Mesendoderm (in vitro differentiated cells): ENCODE results near the gene CPNE7.

Experiments
- DNase-seq: peaks from one replicate; pipeline ENCODE4 v3.0.0; 2013
- H2AK5ac ChIP-seq: 2 replicates; pipeline ENCODE4 v1.6.1; 2013; ENCODE audit warnings: low read length, inconsistent platforms
- H2BK120ac ChIP-seq: 2 replicates; pipeline ENCODE4 v1.6.1; 2013; ENCODE audit warnings: low read depth, mild to moderate bottlenecking, low read length, moderate library complexity, mixed read lengths
- H2BK15ac ChIP-seq: replicated peaks from 2 replicates; pipeline ENCODE4 v1.6.1; 2013; ENCODE audit warnings: low read depth, mild to moderate bottlenecking, moderate library complexity
- H2BK5ac ChIP-seq: 2 replicates; pipeline ENCODE4 v1.6.1; 2013; ENCODE audit warnings: low read length, inconsistent platforms
- H3K18ac ChIP-seq: 2 replicates; pipeline ENCODE4 v1.6.1; 2013; ENCODE audit warnings: mild to moderate bottlenecking, low read length, mixed read lengths
- H3K23ac ChIP-seq: one replicate; pipeline ENCODE4 v1.6.1; 2013; ENCODE audit warnings: low read length
- H3K27ac ChIP-seq: 2 replicates; pipeline ENCODE4 v1.5.1; 2013; ENCODE audit warnings: low read depth, mild to moderate bottlenecking, inconsistent platforms, low read length, moderate library complexity
- H3K27me3 ChIP-seq: 2 replicates; pipeline ENCODE4 v1.6.1; 2013; ENCODE audit warnings: low read length, control low read depth, mild to moderate bottlenecking, inconsistent platforms; ENCODE audit not compliant: insufficient read depth, poor library complexity
- H3K36me3 ChIP-seq: 2 replicates; pipeline ENCODE4 v1.6.1; 2013; ENCODE audit warnings: low read length, inconsistent platforms; ENCODE audit not compliant: control insufficient read depth, insufficient read depth
- H3K4ac ChIP-seq: one replicate; pipeline ENCODE4 v1.6.1; 2013; ENCODE audit warnings: low read depth, mild to moderate bottlenecking, low read length, moderate library complexity
- H3K4me1 ChIP-seq: 2 replicates; pipeline ENCODE4 v1.6.1; 2013; ENCODE audit warnings: low read depth, low read length, inconsistent platforms; ENCODE audit not compliant: control insufficient read depth
- H3K4me2 ChIP-seq: 2 replicates; pipeline ENCODE4 v1.6.1; 2013; ENCODE audit warnings: low read length
- H3K4me3 ChIP-seq: 2 replicates; pipeline ENCODE4 v1.5.1; 2013; ENCODE audit warnings: mild to moderate bottlenecking, low read length
- H3K56ac ChIP-seq: one replicate; pipeline ENCODE4 v1.6.1; 2013; ENCODE audit warnings: low read length
- H3K79me1 ChIP-seq: 2 replicates; pipeline ENCODE4 v1.6.1; 2013; ENCODE audit warnings: low read length, inconsistent platforms
- H3K79me2 ChIP-seq: 2 replicates; pipeline ENCODE4 v1.6.1; 2013; ENCODE audit warnings: mild to moderate bottlenecking, low read length; ENCODE audit not compliant: control insufficient read depth, insufficient read depth
- H3K9ac ChIP-seq: 2 replicates; pipeline ENCODE4 v1.6.1; 2013; ENCODE audit warnings: low read length, inconsistent platforms
- H4K5ac ChIP-seq: one replicate; pipeline ENCODE4 v1.6.1; 2013; ENCODE audit warnings: low read length
- H4K8ac ChIP-seq: one replicate; pipeline ENCODE4 v1.6.1; 2013; ENCODE audit warnings: low read depth, mild to moderate bottlenecking, control low read depth, low read length, moderate library complexity
- WGBS: extraction: QIAGEN DNeasy Blood & Tissue Kit; methylation state at CpG from one replicate; pipeline ENCODE4 v1.1.7; 2013; ENCODE audit warnings: low lambda C conversion rate, missing lambda C conversion rate; ENCODE audit not compliant: insufficient coverage; ENCODE audit errors: extremely low coverage; 5-methylcytosine and 5-hydroxymethylcytosine counted together

CPNE7 gene

DNA sequence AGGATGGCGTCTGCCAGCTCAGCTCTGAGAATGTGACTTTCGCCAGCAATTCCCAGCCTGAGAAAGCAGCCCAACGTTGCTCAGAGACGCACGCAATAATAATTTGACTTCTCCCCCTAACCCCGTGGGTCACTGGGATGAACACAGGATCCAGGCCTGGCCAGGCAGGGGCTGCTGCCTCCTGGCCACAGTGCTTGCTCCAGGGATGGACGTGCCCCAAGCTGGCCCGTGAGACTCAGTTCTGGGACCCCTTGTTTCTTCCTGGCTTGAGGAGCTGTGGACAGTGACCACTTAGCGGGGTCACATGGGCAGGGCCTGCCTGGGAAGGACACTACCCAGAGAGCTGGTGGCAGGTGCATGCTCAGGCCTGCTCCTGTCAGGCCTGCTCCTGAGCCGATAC is 24.3 kb downstream of the CPNE7 start:
- H3K27me3 ChIP-seq = no peaks in the 10 kb centered on the region
- H4K8ac ChIP-seq = no peak overlapping the region
- no peaks in the 10 kb centered on the region for H3K36me3 ChIP-seq
- H2BK5ac ChIP-seq = no peak overlapping the region
- no peak overlapping the region for H3K23ac ChIP-seq
- H3K4ac ChIP-seq = no peak overlapping the region
- no peak overlapping the region for H3K27ac ChIP-seq
- no peak overlapping the region for H3K18ac ChIP-seq
- no peak overlapping the region for H2AK5ac ChIP-seq
- H2BK120ac ChIP-seq = no peak overlapping the region
- DNase-seq = no peak
- no peak overlapping the region for H2BK15ac ChIP-seq
- H3K79me2 ChIP-seq = no peaks in the 10 kb centered on the region
- no CpG with 5 or more reads among the region's 10 CpGs for WGBS
- H4K5ac ChIP-seq = no peak overlapping the region
- H3K9ac ChIP-seq = no peak overlapping the region
- H3K4me1 ChIP-seq = peaks cover 3% of the 10 kb centered on the region
- H3K4me2 ChIP-seq = no peak overlapping the region
- H3K56ac ChIP-seq = no peak overlapping the region
- H3K79me1 ChIP-seq = no peaks in the 10 kb centered on the region
- no peak overlapping the region for H3K4me3 ChIP-seq

DNA sequence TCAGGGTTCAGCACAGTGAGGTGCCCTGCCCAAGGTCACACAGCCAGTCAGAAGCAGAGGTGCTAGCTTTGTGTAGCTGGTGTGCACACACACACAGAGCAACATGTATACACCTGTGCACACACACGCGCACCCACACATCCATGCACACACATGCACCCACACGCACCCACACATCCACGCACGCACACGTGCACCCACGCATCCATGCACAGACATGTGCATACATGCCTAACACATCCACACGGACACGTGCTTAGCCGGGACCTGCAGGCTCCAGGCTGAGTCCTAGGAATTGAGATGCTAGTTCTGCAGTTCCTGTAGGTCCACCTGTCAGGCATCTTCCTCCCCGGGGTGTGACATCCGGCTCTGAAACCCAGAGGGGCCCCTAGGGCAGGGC is 24.9 kb downstream of the CPNE7 start:
- H2BK120ac ChIP-seq = no peak overlapping the region

GRCh38 chr16:89600956-89601355 is 25.4 kb downstream of the CPNE7 start:
- no peak overlapping the region for H4K8ac ChIP-seq
- no peaks in the 10 kb centered on the region for H3K27me3 ChIP-seq
- H3K4me2 ChIP-seq = no peak overlapping the region
- no peak overlapping the region for H2BK120ac ChIP-seq
- H3K4me3 ChIP-seq = no peak overlapping the region
- no peak for DNase-seq
- no peak overlapping the region for H2BK15ac ChIP-seq
- H2AK5ac ChIP-seq = no peak overlapping the region
- no peaks in the 10 kb centered on the region for H3K79me2 ChIP-seq
- no peak overlapping the region for H3K56ac ChIP-seq
- no peak overlapping the region for H3K18ac ChIP-seq
- no CpG with 5 or more reads among the region's 8 CpGs for WGBS
- H3K27ac ChIP-seq = no peak overlapping the region
- H4K5ac ChIP-seq = no peak overlapping the region
- H3K79me1 ChIP-seq = no peaks in the 10 kb centered on the region
- no peaks in the 10 kb centered on the region for H3K36me3 ChIP-seq
- H3K4ac ChIP-seq = no peak overlapping the region
- no peak overlapping the region for H3K23ac ChIP-seq
- H3K9ac ChIP-seq = no peak overlapping the region
- no peak overlapping the region for H2BK5ac ChIP-seq
- peaks cover 3% of the 10 kb centered on the region for H3K4me1 ChIP-seq

More for the DNA sequence above, 24.9 kb downstream of the CPNE7 start:
- H4K5ac ChIP-seq = no peak overlapping the region
- no CpG with 5 or more reads among the region's 12 CpGs for WGBS
- no peak overlapping the region for H3K4me2 ChIP-seq
- H3K18ac ChIP-seq = no peak overlapping the region
- no peak overlapping the region for H3K9ac ChIP-seq
- H3K27me3 ChIP-seq = no peaks in the 10 kb centered on the region
- H3K23ac ChIP-seq = no peak overlapping the region
- no peak overlapping the region for H2AK5ac ChIP-seq
- H3K79me1 ChIP-seq = no peaks in the 10 kb centered on the region
- no peak overlapping the region for H3K27ac ChIP-seq
- H2BK5ac ChIP-seq = no peak overlapping the region
- H3K36me3 ChIP-seq = no peaks in the 10 kb centered on the region
- H3K56ac ChIP-seq = no peak overlapping the region
- H3K4me3 ChIP-seq = no peak overlapping the region
- no peak overlapping the region for H2BK15ac ChIP-seq
- peaks cover 3% of the 10 kb centered on the region for H3K4me1 ChIP-seq
- DNase-seq = no peak
- H3K4ac ChIP-seq = no peak overlapping the region
- no peaks in the 10 kb centered on the region for H3K79me2 ChIP-seq
- H4K8ac ChIP-seq = no peak overlapping the region

DNA sequence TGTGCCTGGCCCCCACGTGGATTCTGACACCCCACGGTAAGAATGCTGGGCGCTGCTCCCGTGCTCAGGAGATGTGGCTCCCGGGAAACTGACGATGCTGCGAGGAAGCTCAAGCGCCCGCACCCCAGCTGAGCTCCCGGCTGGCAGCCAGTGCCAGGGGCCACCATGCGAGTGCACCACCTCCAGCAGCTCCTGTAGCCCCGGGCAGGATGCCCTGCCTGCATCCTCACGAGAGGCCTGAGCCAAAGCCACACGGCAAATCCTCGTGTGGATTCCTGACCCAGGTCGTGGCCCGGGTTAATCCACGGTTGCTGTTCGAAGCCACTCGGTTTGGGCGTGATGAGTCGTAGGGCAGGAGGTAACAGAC is 26.3 kb downstream of the CPNE7 start:
- no peak overlapping the region for H2BK120ac ChIP-seq
- H3K36me3 ChIP-seq = no peaks in the 10 kb centered on the region
- no peak overlapping the region for H3K27ac ChIP-seq
- H4K5ac ChIP-seq = no peak overlapping the region
- no peak overlapping the region for H3K23ac ChIP-seq
- peaks cover 3% of the 10 kb centered on the region for H3K4me1 ChIP-seq
- no peak overlapping the region for H2AK5ac ChIP-seq
- no peak overlapping the region for H2BK15ac ChIP-seq
- DNase-seq = no peak
- H3K4me3 ChIP-seq = no peak overlapping the region
- WGBS = no CpG with 5 or more reads among the region's 22 CpGs
- no peaks in the 10 kb centered on the region for H3K27me3 ChIP-seq
- no peaks in the 10 kb centered on the region for H3K79me2 ChIP-seq
- no peak overlapping the region for H3K4me2 ChIP-seq
- H3K18ac ChIP-seq = no peak overlapping the region
- no peaks in the 10 kb centered on the region for H3K79me1 ChIP-seq
- H2BK5ac ChIP-seq = no peak overlapping the region
- no peak overlapping the region for H3K4ac ChIP-seq
- no peak overlapping the region for H3K9ac ChIP-seq
- no peak overlapping the region for H4K8ac ChIP-seq
- H3K56ac ChIP-seq = no peak overlapping the region

DNA sequence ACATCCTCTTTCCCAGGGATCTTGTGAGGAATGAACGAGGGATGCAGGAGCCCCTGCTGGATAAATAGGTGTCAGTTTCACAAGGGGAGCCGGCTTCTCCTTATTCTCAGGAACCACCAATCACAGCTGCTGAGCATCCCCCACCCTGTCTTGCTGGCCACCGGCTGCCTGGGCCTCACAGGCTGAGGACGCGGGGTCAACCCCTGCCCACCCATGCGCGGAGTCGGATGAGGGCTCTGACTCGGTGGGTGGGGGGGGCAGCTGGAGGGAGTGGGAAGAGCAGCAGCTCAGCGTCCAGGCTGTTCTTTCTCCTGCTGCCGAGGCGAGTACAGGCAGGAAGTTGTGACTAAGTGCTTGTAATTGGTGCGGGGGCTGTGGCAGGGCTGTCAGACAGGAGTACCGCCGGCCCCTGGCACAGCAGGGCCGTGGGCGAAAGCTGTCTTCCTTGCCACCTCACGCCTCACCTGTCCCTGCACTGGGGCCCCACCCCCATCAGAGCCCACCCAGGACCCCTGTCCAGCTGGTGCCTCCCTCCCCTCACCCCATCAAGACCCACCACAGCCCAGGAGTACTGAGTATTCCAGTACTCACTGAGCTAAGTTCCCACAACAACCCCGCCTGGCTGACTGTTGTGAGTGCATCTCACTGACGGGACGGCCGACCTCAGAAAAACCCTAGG is 26.9 kb downstream of the CPNE7 start:
- H3K18ac ChIP-seq = no peak overlapping the region
- H3K4me1 ChIP-seq = peaks cover 3% of the 10 kb centered on the region
- H3K79me1 ChIP-seq = no peaks in the 10 kb centered on the region
- no peak overlapping the region for H3K4me3 ChIP-seq
- H2AK5ac ChIP-seq = no peak overlapping the region
- H4K8ac ChIP-seq = no peak overlapping the region
- no peaks in the 10 kb centered on the region for H3K27me3 ChIP-seq
- peak overlapping the region; percentile 24 for H3K23ac ChIP-seq
- no peak overlapping the region for H2BK5ac ChIP-seq
- H3K4me2 ChIP-seq = no peak overlapping the region
- no peak overlapping the region for H3K27ac ChIP-seq
- peak; percentile 77 for DNase-seq
- no peaks in the 10 kb centered on the region for H3K36me3 ChIP-seq
- no peak overlapping the region for H2BK15ac ChIP-seq
- no peaks in the 10 kb centered on the region for H3K79me2 ChIP-seq
- H3K56ac ChIP-seq = no peak overlapping the region
- no peak overlapping the region for H2BK120ac ChIP-seq
- H3K4ac ChIP-seq = no peak overlapping the region
- no CpG with 5 or more reads among the region's 22 CpGs for WGBS
- H3K9ac ChIP-seq = no peak overlapping the region
- H4K5ac ChIP-seq = no peak overlapping the region

DNA sequence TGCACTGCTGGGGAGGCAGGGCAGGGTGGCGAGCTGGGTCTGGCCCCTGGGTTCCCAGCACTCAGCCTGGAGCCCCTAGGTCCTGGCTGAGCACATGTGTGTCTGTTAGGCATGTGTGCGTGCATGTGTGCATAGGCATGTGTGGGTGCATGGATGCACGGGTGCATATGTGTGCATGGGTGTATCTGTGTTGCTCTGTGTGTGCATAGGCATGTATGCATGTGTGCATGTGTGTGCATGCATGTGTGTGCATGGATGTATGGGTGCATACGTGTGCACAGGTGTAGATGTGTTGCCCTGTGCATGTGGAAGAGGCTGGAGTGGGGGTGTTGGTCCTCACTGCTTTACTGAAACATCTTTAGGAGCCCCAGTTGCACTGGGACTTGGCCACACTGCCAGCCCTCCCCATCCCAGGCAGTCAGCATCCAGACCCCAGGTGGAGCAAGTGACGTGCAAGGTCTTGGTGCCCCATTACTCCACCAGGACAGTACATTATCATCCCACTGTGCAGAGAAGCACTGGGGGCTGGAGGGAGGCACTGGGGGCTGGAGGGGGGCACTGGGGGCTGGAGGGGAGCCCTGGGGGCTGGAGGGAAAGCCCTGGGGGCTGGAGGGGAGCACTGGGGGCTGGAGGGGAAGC is 27.5 kb downstream of the CPNE7 start:
- H3K27ac ChIP-seq = no peak overlapping the region
- no peak overlapping the region for H2BK5ac ChIP-seq
- peak overlapping the region; percentile 34 for H3K56ac ChIP-seq
- H2BK120ac ChIP-seq = no peak overlapping the region
- peaks cover 3% of the 10 kb centered on the region for H3K4me1 ChIP-seq
- H3K18ac ChIP-seq = no peak overlapping the region
- peak overlapping the region; percentile 24 for H3K23ac ChIP-seq
- no peak overlapping the region for H3K4me3 ChIP-seq
- H3K79me1 ChIP-seq = no peaks in the 10 kb centered on the region
- H3K79me2 ChIP-seq = no peaks in the 10 kb centered on the region
- H3K9ac ChIP-seq = no peak overlapping the region
- no peak overlapping the region for H4K5ac ChIP-seq
- WGBS = no CpG with 5 or more reads among the region's 5 CpGs
- no peak overlapping the region for H3K4me2 ChIP-seq
- no peak overlapping the region for H4K8ac ChIP-seq
- no peaks in the 10 kb centered on the region for H3K36me3 ChIP-seq
- H2AK5ac ChIP-seq = no peak overlapping the region
- no peaks in the 10 kb centered on the region for H3K27me3 ChIP-seq
- DNase-seq = no peak
- no peak overlapping the region for H2BK15ac ChIP-seq
- H3K4ac ChIP-seq = no peak overlapping the region
